HCT116 (cell line): ENCODE measurements around the gene DPP10. TPM values are rescaled to one million over a fixed set of nuclear protein-coding genes. Genes with fewer than 3 reads are reported as not detected.

Experiments
- ATAC-seq: fragments of 200-7000 bp; cut with Tn5 transposase; 2 replicates; pipeline ENCODE4 v1.9.1; 2020; ENCODE audit warnings: mild to moderate bottlenecking, moderate library complexity
- BruUV-seq: library from RNA; stranded (reverse); fragments of 400-500 nt; replicated peaks from 2 replicates; lab custom pipeline; 2021; lab: Mats Ljungman, UMichigan
- CTCF ChIA-PET: fragments of 300-600 bp; sonication (Branson Sonifier 250); formaldehyde crosslinking; loops from one replicate; lab custom pipeline; 2021; ENCODE audit warnings: antibody characterized with exemption; lab: Charles Lee
- POLR2A ChIA-PET: fragments of 300-600, 350-600 bp; sonication (Branson Sonifier 250); formaldehyde crosslinking; loops from one replicate; lab custom pipeline; 2021; ENCODE audit warnings: antibody characterized with exemption; lab: Charles Lee
- RAD21 ChIA-PET, 2 experiments: fragments of 300-600 bp; sonication (Branson Sonifier 250); formaldehyde crosslinking; loops; one replicate each; lab custom pipeline; 2023; ENCODE audit warnings: low total read pairs in 2 of 2; ENCODE audit not compliant: uncharacterized antibody in 2 of 2, unreplicated experiment in 2 of 2, low non-redundant PET in 1 of 2; lab: Charles Lee
- DNase-seq: peaks from one replicate; pipeline ENCODE4 v3.0.0-alpha.2; 2010; ENCODE audit warnings: low read depth, low spot score
- H2AFZ ChIP-seq: fragments of 200-600 bp; shearing (Covaris generic), sonication (generic); 2 replicates; pipeline ENCODE4 v1.6.1; 2017; ENCODE audit warnings: low read depth, mixed run types, mixed read lengths, antibody characterized with exemption, low read length; ENCODE audit not compliant: poor library complexity, severe bottlenecking
- H3K27ac ChIP-seq: 2 replicates; pipeline ENCODE4 v1.5.1; 2012; ENCODE audit warnings: low read depth, low read length
- H3K27me3 ChIP-seq: fragments of 200-600 bp; sonication (generic); 2 replicates; pipeline ENCODE4 v1.6.1; 2016; ENCODE audit warnings: mixed run types, low read length, mixed read lengths; ENCODE audit not compliant: insufficient read depth
- H3K36me3 ChIP-seq, 2 experiments: fragments of 200-500 bp in 1 of 2; fragments of 200-600 bp in 1 of 2; sonication (Bioruptor generic) in 1 of 2; sonication (generic) in 1 of 2; 2 replicates each; pipeline versions ENCODE4 v1.5.1 to v1.6.1; 2014 to 2016; ENCODE audit warnings: low read length in 2 of 2, inconsistent platforms in 1 of 2, mixed read lengths in 1 of 2, mixed run types in 1 of 2; ENCODE audit not compliant: insufficient read depth in 2 of 2, control insufficient read depth in 1 of 2
- H3K4me1 ChIP-seq, 2 experiments: fragments of 200-600 bp in 1 of 2; sonication (generic) in 1 of 2; 2 replicates each; pipeline versions ENCODE4 v1.5.1 to v1.6.1; 2012 to 2017; ENCODE audit warnings: low read length in 2 of 2, inconsistent platforms in 1 of 2, mild to moderate bottlenecking in 1 of 2, mixed read lengths in 1 of 2, mixed run types in 1 of 2, moderate library complexity in 1 of 2; ENCODE audit not compliant: insufficient read depth in 2 of 2, control insufficient read depth in 1 of 2
- H3K4me2 ChIP-seq: fragments of 200-600 bp; sonication (generic); 2 replicates; pipeline ENCODE4 v1.6.1; 2017; ENCODE audit warnings: mixed run types, low read length, mixed read lengths
- H3K4me3 ChIP-seq, 2 experiments: fragments of 200-600 bp in 1 of 2; sonication (generic) in 1 of 2; replicated peaks in 1 of 2; 2 replicates each; pipeline ENCODE4 v1.5.1; 2011 to 2016; ENCODE audit warnings: low read length in 2 of 2, control low read depth in 1 of 2, low read depth in 1 of 2, mild to moderate bottlenecking in 1 of 2, mixed read lengths in 1 of 2, mixed run types in 1 of 2
- H3K79me2 ChIP-seq: fragments of 200-600 bp; sonication (generic); 2 replicates; pipeline ENCODE4 v1.6.1; 2017; ENCODE audit warnings: mild to moderate bottlenecking, mixed run types, low read length, moderate library complexity, mixed read lengths; ENCODE audit not compliant: insufficient read depth
- H3K9ac ChIP-seq: fragments of 200-600 bp; sonication (generic); 2 replicates; pipeline ENCODE4 v1.6.1; 2016; ENCODE audit warnings: low read length, mixed read lengths
- H3K9me2 ChIP-seq: fragments of 200-600 bp; sonication (generic), shearing (Covaris generic); 2 replicates; pipeline ENCODE4 v1.6.1; 2017; ENCODE audit warnings: mixed run types, mild to moderate bottlenecking, moderate library complexity; ENCODE audit not compliant: insufficient read depth
- H3K9me3 ChIP-seq, 2 experiments: fragments of 200-500 bp in 1 of 2; fragments of 200-600 bp in 1 of 2; sonication (Bioruptor generic) in 1 of 2; sonication (generic) in 1 of 2; 2 replicates each; pipeline ENCODE4 v1.6.1; 2014 to 2017; ENCODE audit warnings: low read length in 2 of 2, mixed read lengths in 2 of 2, inconsistent platforms in 1 of 2, low read depth in 1 of 2, mild to moderate bottlenecking in 1 of 2, mixed run types in 1 of 2, moderate library complexity in 1 of 2; ENCODE audit not compliant: control insufficient read depth in 1 of 2, insufficient read depth in 1 of 2
- H4K20me1 ChIP-seq: fragments of 200-600 bp; sonication (generic), shearing (Covaris generic); 2 replicates; pipeline ENCODE4 v1.6.1; 2017; ENCODE audit warnings: mixed run types, mild to moderate bottlenecking, moderate library complexity; ENCODE audit not compliant: insufficient read depth
- ATF3 ChIP-seq: IDR thresholded peaks from 2 replicates; pipeline ENCODE4 v1.6.1; 2012
- CEBPB ChIP-seq: IDR thresholded peaks from 2 replicates; pipeline ENCODE4 v1.6.1; 2012; ENCODE audit warnings: low read depth
- CTCF ChIP-seq, 3 experiments: fragments of 200-600 bp in 1 of 3; sonication (generic) in 1 of 3; IDR thresholded peaks in 2 of 3; conservative IDR thresholded peaks in 1 of 3; 2 replicates each; pipeline ENCODE4 v1.5.1; 2012 to 2017; ENCODE audit warnings: low read depth in 2 of 3, low read length in 2 of 3, antibody characterized with exemption in 1 of 3, borderline replicate concordance in 1 of 3, control low read depth in 1 of 3, mild to moderate bottlenecking in 1 of 3, mixed read lengths in 1 of 3, mixed run types in 1 of 3, moderate library complexity in 1 of 3; ENCODE audit not compliant: insufficient read depth in 1 of 3
- POLR2AphosphoS5 ChIP-seq: IDR thresholded peaks from 2 replicates; pipeline ENCODE4 v1.6.1; 2011; ENCODE audit warnings: mild to moderate bottlenecking, low read depth, low read length, moderate library complexity
- REST ChIP-seq: IDR thresholded peaks from 2 replicates; pipeline ENCODE4 v1.6.1; 2012; ENCODE audit warnings: low read depth
- SIN3A ChIP-seq: IDR thresholded peaks from 2 replicates; pipeline ENCODE4 v1.6.1; 2012; ENCODE audit warnings: low read depth
- TCF7L2 ChIP-seq: IDR thresholded peaks from 2 replicates; pipeline ENCODE4 v1.7.0; 2011; ENCODE audit warnings: borderline replicate concordance, inconsistent platforms; ENCODE audit not compliant: insufficient read depth, insufficient read length; ENCODE audit errors: extremely low read depth
- ZBTB33 ChIP-seq: IDR thresholded peaks from 2 replicates; pipeline ENCODE4 v1.6.1; 2011; ENCODE audit warnings: mild to moderate bottlenecking, low read length, moderate library complexity; ENCODE audit not compliant: insufficient replicate concordance; ENCODE audit errors: extremely low read depth
- ZNF274 ChIP-seq: fragments of 200-500 bp; sonication (Bioruptor generic); IDR thresholded peaks from 2 replicates; pipeline ENCODE4 v1.6.1; 2014; ENCODE audit warnings: mild to moderate bottlenecking, low read depth, low read length, inconsistent platforms
- intact Hi-C: fragments of 100-400 bp; cut with micrococcal nuclease; formaldehyde crosslinking; loops from 2 replicates; pipeline ENCODE4 v1.10.0; 2022
- total RNA-seq: library from RNA; stranded (reverse); gene quantifications from one replicate; pipeline ENCODE4 v1.2.1, GENCODE V29; 2021; ENCODE audit not compliant: unreplicated experiment

Gene DPP10
- total RNA-seq, 1 experiment from 2014 or later: not detected

- no peak for TF ChIP-seq ATF3
- no peak for TF ChIP-seq ZBTB33
- TF ChIP-seq REST: no peak
These were observed 498.5 kb downstream of the DPP10 start (continued) for GRCh38 chr2:114940785-114941458.

- BruUV-seq: no TSS peak
- Histone ChIP-seq H4K20me1 (no peaks in the 10 kb centered on the region), H3K79me2 (no peaks in the 10 kb centered on the region), H3K4me2 (no peak overlapping the region), H3K36me3 (no peaks in the 10 kb centered on the region), H3K27me3 (no peaks in the 10 kb centered on the region), H3K9me3 (peaks cover 8 to 17% of the 10 kb centered on the region in 2 experiments; a peak in 2 of 4 replicates), H3K27ac (no peak overlapping the region), H2AFZ (no peak overlapping the region), H3K4me3 (no peak overlapping the region), H3K4me1 (no peaks in the 10 kb centered on the region), H3K9ac (no peak overlapping the region), H3K9me2 (no peaks in the 10 kb centered on the region)
- intact Hi-C loops: no loop called here
- ATAC-seq (no peak), DNase-seq (no peak)
- ChIA-PET CTCF (no interaction called here), POLR2A (no interaction called here), RAD21 (no interaction called here)
- TF ChIP-seq ZNF274: no peak
- no peak for TF ChIP-seq TCF7L2
- no peak for TF ChIP-seq CTCF (IDR thresholded peaks at IDR 0.05 in 2 of 3, conservative IDR thresholded peaks at IDR 0.05 in 1 of 3; ENCODE audit: borderline replicate concordance in 1 of 3, insufficient read depth in 1 of 3, low read depth in 2 of 3, low read length in 2 of 3)
- no peak for TF ChIP-seq CEBPB
- no peak for TF ChIP-seq SIN3A
- no peak for TF ChIP-seq REST
- no peak for TF ChIP-seq POLR2AphosphoS5
These were observed 506.9 kb downstream of the DPP10 start for GRCh38 chr2:114949228-114949804.
